ENCODE measurements around the gene SPAG16. TPM values are rescaled to one million over a fixed set of nuclear protein-coding genes. Genes with fewer than 3 reads are reported as not detected.

The SPAG16 gene
- total RNA-seq, 1 experiment from 2014 or later, result 17.3 TPM

- Histone ChIP-seq H4K91ac (ENCODE audit: insufficient read length, low read depth, low read length) (no peak overlapping the region), H3K79me2 (ENCODE audit: insufficient read depth, low read length) (no peaks in the 10 kb centered on the region), H3K4ac (ENCODE audit: low read depth, low read length) (no peak overlapping the region), H2BK5ac (ENCODE audit: insufficient read length, low read length) (no peak overlapping the region), H2BK20ac (ENCODE audit: low read depth, low read length, poor library complexity, severe bottlenecking) (no peak overlapping the region), H2BK120ac (ENCODE audit: low read depth, low read length, poor library complexity, severe bottlenecking) (no peak overlapping the region), H2AFZ (ENCODE audit: low read length) (no peak overlapping the region), H2BK12ac (ENCODE audit: insufficient read length, low read depth, low read length) (no peak overlapping the region), H2AK5ac (ENCODE audit: insufficient read length, low read length) (no peak overlapping the region), H3K9ac (ENCODE audit: extremely low read depth, insufficient read length, low read length) (no peak overlapping the region), H3K79me1 (ENCODE audit: insufficient read depth, low read depth, low read length, poor library complexity, severe bottlenecking) (no peaks in the 10 kb centered on the region), H4K5ac (ENCODE audit: insufficient read length, low read depth, low read length) (no peak overlapping the region), H3K27ac (ENCODE audit: insufficient read length, low read depth, low read length) (no peak overlapping the region), H4K20me1 (ENCODE audit: control insufficient read depth, insufficient read depth, insufficient read length) (no peaks in the 10 kb centered on the region), H3K14ac (ENCODE audit: insufficient read depth, low read length) (no peak overlapping the region), H3K27me3 (ENCODE audit: insufficient read depth, low read length) (no peaks in the 10 kb centered on the region), H4K8ac (replicated peaks; ENCODE audit: insufficient read length, low read depth, low read length) (no peak overlapping the region), H3K23me2 (ENCODE audit: insufficient read length, low read depth, low read length, poor library complexity, severe bottlenecking) (no peaks in the 10 kb centered on the region), H3K4me2 (ENCODE audit: insufficient read depth, insufficient read length, low read length) (no peak overlapping the region), H3K9me3 (ENCODE audit: control insufficient read depth, low read depth, low read length) (no peaks in the 10 kb centered on the region), H3K18ac (ENCODE audit: insufficient read length, low read depth, low read length) (no peak overlapping the region), H3K4me1 (ENCODE audit: insufficient read depth, low read length) (no peaks in the 10 kb centered on the region), H2BK15ac (ENCODE audit: low read depth, low read length) (no peak overlapping the region), H3K23ac (ENCODE audit: insufficient read length, low read depth, low read length) (no peak overlapping the region), H3T11ph (ENCODE audit: low read length) (no peak overlapping the region), H3K56ac (ENCODE audit: insufficient read length, low read depth, low read length) (no peak overlapping the region)
- TF ChIP-seq CTCF (conservative IDR thresholded peaks at IDR 0.05), result no peak
- Mint-ChIP-seq H3K4me1 (no peaks in the 10 kb centered on the region), H3K27me3 (ENCODE audit: low read depth) (no peaks in the 10 kb centered on the region), H3K27ac (no peak overlapping the region), H3K9me3 (no peaks in the 10 kb centered on the region; a peak in 1 of 5 replicates), H3K36me3 (ENCODE audit: insufficient read depth in 1 of 3, low read depth in 3 of 3) (no peaks in the 10 kb centered on the region), H3K4me3 (no peak overlapping the region)
- DNase-seq, result no peak
Observed at GRCh38 chr2:213971536-213971935, 687.3 kb downstream of the SPAG16 start.

Data from H9 (cell line).